Measurements from ENCODE around the gene SYNJ2BP.

Gene SYNJ2BP

DNA sequence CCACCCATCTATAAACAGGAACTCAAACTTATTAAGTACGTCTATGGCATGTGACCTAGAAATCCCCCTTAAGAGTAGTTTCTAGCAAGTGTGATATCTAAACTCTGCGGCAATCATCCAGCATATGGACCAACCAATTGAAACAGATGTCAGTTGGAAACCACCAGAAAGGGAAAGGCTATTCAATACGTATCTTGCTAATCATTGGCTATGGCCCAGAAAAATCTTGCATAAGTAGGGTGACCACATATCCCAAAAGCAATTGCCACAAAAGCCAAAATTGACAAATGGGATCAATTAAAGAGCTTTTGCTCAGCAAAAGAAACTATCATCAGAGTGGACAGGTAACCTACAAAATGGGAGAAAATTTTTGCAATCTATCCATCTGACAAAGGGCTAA, 24.2 kb downstream of the SYNJ2BP start:
- no peak for DNase-seq (ENCODE audit: low read depth in 2 of 3, low spot score in 1 of 3)

DNA sequence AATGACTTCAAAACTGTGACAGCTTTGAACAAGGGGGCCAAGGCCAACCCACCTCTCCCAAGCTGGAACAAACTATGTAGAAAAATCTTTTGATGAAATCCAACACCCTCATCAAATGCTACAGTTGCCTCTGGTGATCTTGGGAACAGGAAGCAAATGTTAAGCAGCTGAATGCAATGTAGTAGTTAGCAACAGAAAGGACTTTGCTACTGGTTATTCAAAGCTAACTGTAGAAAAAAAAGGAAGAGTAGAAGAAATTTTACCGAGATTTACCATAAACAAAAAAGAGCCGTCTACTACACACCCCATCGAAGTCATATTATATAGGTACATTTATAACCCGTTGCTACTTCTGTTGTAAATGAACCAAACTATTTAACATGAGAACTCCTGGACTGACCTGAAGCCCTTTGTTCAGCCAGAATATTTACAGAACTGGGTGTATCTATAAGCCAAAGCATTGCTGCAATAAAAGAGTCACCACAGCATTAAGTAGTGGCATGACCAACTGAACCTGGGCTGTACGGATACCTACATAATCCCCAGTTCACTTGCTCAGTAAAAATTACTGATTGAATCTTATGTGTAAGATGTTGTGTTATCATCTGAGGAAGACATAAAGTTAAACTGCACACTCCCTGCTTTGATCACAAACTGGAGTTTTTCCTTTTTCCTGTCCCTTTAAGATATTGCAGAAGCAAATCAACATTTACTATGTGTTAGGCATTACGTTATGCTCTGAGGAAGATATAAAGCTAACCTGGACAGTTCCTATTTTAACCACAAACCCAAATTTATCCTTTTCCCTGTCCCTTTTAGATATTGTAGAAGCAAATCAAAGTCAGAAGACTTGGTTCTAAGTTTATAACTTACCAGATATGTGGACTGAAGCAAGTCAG, 25.1 kb downstream of the SYNJ2BP start:
- DNase-seq (ENCODE audit: low read depth in 2 of 3, low spot score in 1 of 3): no peak

- DNase-seq (ENCODE audit: low read depth in 2 of 3, low spot score in 1 of 3): no peak
Measured at GRCh38 chr14:70382536-70382935, 34.4 kb downstream of the SYNJ2BP start.

DNA sequence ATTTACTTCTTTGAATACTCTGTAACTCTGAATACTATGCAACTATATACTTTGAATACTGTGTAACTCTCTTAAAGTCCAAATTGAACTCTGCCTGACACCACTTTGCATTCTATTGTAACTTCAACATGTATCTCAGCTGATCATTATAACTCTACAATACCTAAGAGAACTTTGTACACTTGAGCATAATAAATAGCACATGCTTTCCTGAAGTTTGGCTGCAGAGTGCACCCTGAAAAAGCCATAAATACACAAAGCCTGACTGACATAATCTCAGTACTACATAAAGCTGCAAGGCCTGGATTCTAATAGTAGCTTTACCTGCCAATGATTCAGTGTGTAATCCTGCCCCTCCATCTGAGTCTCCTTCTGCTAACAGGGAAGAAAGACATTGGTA, 36.1 kb downstream of the SYNJ2BP start:
- DNase-seq (ENCODE audit: low read depth in 2 of 3, low spot score in 1 of 3): no peak

DNA sequence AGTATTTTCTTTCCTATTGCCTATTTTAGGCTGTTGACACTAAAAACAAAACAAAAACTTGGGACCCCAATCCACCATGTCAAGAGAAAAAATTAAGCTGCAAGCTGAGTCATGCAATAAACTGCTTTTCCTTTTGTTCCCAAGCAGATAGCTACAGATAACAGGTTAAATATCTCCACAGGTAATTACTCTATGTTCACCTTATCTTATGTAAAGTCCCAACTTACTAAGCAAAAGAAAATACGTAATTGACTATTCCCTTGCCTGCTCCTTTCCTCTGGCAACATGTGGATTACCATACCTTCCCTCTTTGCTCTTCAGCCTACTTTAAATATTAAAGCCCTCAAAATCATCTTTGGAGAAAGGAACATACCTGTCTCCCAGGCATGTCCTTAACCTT, 38.2 kb downstream of the SYNJ2BP start:
- no peak for DNase-seq (ENCODE audit: low read depth in 2 of 3, low spot score in 1 of 3)

All from stimulated activated CD4-positive, alpha-beta T cell treated with anti-CD3 and anti-CD28 coated beads, Interleukin-12 subunit alpha, Interleukin-12 subunit beta, amount 100 ng/mL, for 48 hours (primary cell).